ENCODE results near the gene TANGO2. TPM values are rescaled to one million over a fixed set of nuclear protein-coding genes. Genes with fewer than 3 reads are reported as not detected.

The TANGO2 gene
- total RNA-seq, 1 donor from 2014 or later: 44.2 TPM

DNA sequence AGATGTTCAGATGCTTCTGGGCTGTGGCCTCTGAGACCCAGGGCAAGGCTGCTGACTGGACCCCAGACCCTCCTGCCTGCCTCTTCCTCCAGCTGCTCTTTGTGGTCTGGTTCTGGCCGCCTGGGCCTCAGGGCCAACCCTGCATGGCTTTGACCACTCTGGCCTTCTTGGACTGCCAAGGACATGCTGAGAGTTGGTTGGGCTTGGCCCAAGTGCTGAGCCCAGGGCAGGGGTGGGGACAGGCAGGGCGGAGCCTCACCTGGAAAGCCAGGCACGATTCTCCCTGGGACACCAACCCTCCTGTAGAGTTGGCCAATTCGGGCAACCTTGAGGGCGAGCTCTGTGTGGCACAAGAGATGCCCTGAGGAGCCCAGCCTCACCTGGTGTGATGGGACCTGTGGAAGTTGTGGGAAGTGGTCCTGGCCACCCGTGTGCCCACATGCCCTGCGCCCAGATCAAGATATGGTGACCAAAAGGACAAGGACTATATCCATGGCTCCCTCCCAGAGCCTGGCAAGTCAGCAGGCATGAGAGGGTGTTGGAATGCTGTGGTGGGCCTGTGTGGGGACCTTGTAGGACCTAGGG lies 11.6 kb downstream of the TANGO2 start:
- peaks cover 10% of the 10 kb centered on the region for H3K36me3 ChIP-seq (ENCODE audit: control insufficient read depth, insufficient read depth, low read length)
- no peak for TF ChIP-seq CTCF (IDR thresholded peaks at IDR 0.05; ENCODE audit: insufficient read depth, low read length, severe bottlenecking)
- no peak overlapping the region for H3K4me3 ChIP-seq (ENCODE audit: low read depth, low read length)
- H3K27me3 ChIP-seq (ENCODE audit: control insufficient read depth, insufficient read depth, low read length): no peaks in the 10 kb centered on the region
- FAIRE-seq (no peak), DNase-seq (ENCODE audit: low read depth) (no peak)

DNA sequence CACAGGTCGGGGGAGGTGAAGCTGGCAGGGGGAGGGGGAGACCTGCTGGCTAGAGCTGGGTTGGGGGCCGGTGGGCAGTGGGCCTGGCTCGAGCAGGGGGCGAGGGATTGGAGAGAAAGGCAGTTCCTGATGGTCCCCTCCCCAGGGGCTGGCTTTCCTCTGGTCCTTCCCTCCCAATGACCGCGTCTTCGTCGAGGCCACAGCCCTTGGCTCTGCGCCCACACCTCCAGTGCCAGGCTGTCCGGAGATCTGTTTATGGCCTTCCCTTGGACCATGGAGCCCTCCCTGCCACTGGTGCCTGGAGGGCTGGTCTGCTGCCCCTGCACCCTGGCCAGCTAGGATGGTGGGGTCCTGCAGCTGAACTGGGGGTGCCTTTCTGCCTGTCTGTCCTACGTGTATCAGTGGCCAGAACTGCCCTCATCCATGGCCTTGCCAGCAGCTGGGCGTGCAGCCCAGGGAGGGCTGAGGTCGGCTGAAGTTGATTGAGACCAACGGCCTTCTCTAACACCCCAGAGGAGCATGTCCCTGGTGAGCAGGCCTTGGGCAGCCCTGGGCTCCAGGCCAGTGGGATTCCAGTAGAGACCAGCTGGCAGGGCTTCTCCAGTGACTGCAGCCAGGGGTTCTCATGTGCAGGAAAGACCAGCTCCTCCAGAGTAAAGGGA lies 12.3 kb downstream of the TANGO2 start:
- Histone ChIP-seq H3K27me3 (ENCODE audit: control insufficient read depth, insufficient read depth, low read length) (no peaks in the 10 kb centered on the region), H3K4me3 (ENCODE audit: low read depth, low read length) (no peak overlapping the region), H3K36me3 (ENCODE audit: control insufficient read depth, insufficient read depth, low read length) (peaks cover 10% of the 10 kb centered on the region)
- DNase-seq (ENCODE audit: low read depth) (no peak), FAIRE-seq (no peak)
- no peak for TF ChIP-seq CTCF (IDR thresholded peaks at IDR 0.05; ENCODE audit: insufficient read depth, low read length, severe bottlenecking)

GRCh38 chr22:20034143-20034542 lies 13.2 kb downstream of the TANGO2 start:
- TF ChIP-seq CTCF (IDR thresholded peaks at IDR 0.05; ENCODE audit: insufficient read depth, low read length, severe bottlenecking): no peak
- DNase-seq (ENCODE audit: low read depth) (no peak), FAIRE-seq (no peak)
- Histone ChIP-seq H3K36me3 (ENCODE audit: control insufficient read depth, insufficient read depth, low read length) (peaks cover 10% of the 10 kb centered on the region), H3K27me3 (ENCODE audit: control insufficient read depth, insufficient read depth, low read length) (no peaks in the 10 kb centered on the region), H3K4me3 (ENCODE audit: low read depth, low read length) (no peak overlapping the region)

DNA sequence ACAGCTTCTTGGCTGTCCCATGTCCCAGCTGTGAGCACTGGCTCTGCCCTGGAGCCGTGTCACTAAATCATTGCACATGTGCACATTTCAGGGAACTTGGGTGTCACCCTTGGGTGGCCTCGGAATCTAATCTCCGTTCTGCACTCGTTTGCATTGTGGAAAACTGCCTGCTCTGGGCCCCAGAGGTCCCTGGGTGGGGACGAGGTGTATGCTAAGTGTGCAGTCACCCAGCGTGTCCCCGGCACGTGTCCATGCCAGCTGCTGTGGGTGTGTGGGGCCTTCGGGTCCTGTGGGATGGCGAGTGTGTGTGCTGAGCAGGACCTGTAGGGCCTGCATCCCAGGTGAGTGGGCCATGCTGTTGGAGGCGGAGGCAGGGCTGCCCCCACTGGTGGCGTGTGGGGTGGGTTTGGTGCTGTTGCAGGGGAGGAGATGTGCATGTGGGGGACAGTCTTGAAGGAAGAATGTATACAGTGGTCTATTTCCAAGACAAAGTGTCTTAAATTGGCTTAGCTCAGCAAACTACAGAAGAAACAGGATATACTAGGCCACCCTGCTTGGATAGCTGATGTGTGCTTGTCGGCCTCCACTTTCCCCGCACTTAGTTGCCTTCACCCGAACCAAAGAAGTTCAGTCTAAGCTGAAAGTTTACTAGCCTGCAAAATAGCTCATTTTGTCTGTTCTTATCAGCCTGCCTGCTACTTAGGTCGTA lies 14.6 kb downstream of the TANGO2 start:
- FAIRE-seq: peak; percentile 52
- peaks cover 11% of the 10 kb centered on the region for H3K36me3 ChIP-seq (ENCODE audit: control insufficient read depth, insufficient read depth, low read length)
- TF ChIP-seq CTCF (IDR thresholded peaks at IDR 0.05; ENCODE audit: insufficient read depth, low read length, severe bottlenecking): no peak

DNA sequence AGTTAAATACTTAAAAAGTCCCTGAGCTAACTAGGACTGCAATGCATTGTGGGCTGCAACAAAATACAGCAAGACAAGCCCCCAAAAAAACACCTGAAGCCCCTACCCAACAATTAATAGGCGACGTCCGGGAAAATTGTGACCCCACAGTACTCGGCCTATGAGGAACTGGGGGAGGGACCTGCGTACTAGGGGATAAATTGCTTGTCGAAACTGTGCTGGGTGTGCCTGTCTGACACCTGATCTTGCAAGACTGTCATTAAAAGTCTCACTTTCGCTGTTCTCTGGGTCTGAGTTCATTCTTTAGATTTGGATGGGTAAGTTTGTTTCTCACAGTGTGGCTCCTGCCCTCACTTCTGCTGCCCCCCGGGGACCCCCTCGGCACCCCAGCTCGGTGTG lies 15.2 kb downstream of the TANGO2 start:
- Histone ChIP-seq H3K4me3 (ENCODE audit: low read depth, low read length) (no peak overlapping the region), H3K27me3 (ENCODE audit: control insufficient read depth, insufficient read depth, low read length) (no peaks in the 10 kb centered on the region), H3K36me3 (ENCODE audit: control insufficient read depth, insufficient read depth, low read length) (peaks cover 13% of the 10 kb centered on the region)
- FAIRE-seq (no peak), DNase-seq (ENCODE audit: low read depth) (no peak)
- TF ChIP-seq CTCF (IDR thresholded peaks at IDR 0.05; ENCODE audit: insufficient read depth, low read length, severe bottlenecking): no peak

More for the DNA sequence above, 14.6 kb downstream of the TANGO2 start:
- DNase-seq (ENCODE audit: low read depth): no peak
- Histone ChIP-seq H3K27me3 (ENCODE audit: control insufficient read depth, insufficient read depth, low read length) (no peaks in the 10 kb centered on the region), H3K4me3 (ENCODE audit: low read depth, low read length) (no peak overlapping the region)
